Hypothalamus (tissue), 51 donors: Measurements from ENCODE around the gene PRDM15.

ENCODE experiments used
- DNase-seq, 51 donors: peaks; one replicate each; lab custom pipeline; 2025; lab: John Stamatoyannopoulos, UW

Gene PRDM15

GRCh38 chr21:41879190-41879998 lies at the start of gene PRDM15:
Gene PRDM15, minus strand, starts transcription at chr21:41879344. Its CDS starts 18,981 bp downstream, at chr21:41860363.
- peak; percentile 32 to 89 (median 73) for DNase-seq

- no peak for DNase-seq
Measured at GRCh38 chr21:41928621-41929220, 49.6 kb upstream of the PRDM15 start.

- no peak for DNase-seq
Measured at GRCh38 chr21:41927727-41928409, 48.7 kb upstream of the PRDM15 start.

GRCh38 chr21:41926807-41927171 lies 47.6 kb upstream of the PRDM15 start:
- no peak for DNase-seq

GRCh38 chr21:41926117-41926806 lies 47.1 kb upstream of the PRDM15 start:
- peak in 2 of 51 donors; percentile 32 to 59 for DNase-seq

- no peak for DNase-seq
Measured at GRCh38 chr21:41925767-41926116, 46.6 kb upstream of the PRDM15 start.

GRCh38 chr21:41924368-41924754 lies 45.2 kb upstream of the PRDM15 start:
- no peak for DNase-seq

- DNase-seq, result no peak
Measured at GRCh38 chr21:41923631-41924367, 44.7 kb upstream of the PRDM15 start.

- no peak for DNase-seq
Measured at GRCh38 chr21:41923186-41923585, 44.0 kb upstream of the PRDM15 start.

- DNase-seq, result no peak
Measured at GRCh38 chr21:41921021-41921420, 41.9 kb upstream of the PRDM15 start.

- DNase-seq, result no peak
Measured at GRCh38 chr21:41920476-41920875, 41.3 kb upstream of the PRDM15 start.

- no peak for DNase-seq
Measured at GRCh38 chr21:41919666-41920398, 40.7 kb upstream of the PRDM15 start.

GRCh38 chr21:41918561-41919358 lies 39.6 kb upstream of the PRDM15 start:
- DNase-seq, result no peak

GRCh38 chr21:41917531-41917930 lies 38.4 kb upstream of the PRDM15 start:
- no peak for DNase-seq

- no peak for DNase-seq
Measured at GRCh38 chr21:41916888-41917433, 37.8 kb upstream of the PRDM15 start.

GRCh38 chr21:41914965-41915364 lies 35.8 kb upstream of the PRDM15 start:
- DNase-seq, result no peak

GRCh38 chr21:41914358-41914757 lies 35.2 kb upstream of the PRDM15 start:
- DNase-seq, result no peak

GRCh38 chr21:41913230-41913629 lies 34.1 kb upstream of the PRDM15 start:
- no peak for DNase-seq

GRCh38 chr21:41908829-41909228 lies 29.7 kb upstream of the PRDM15 start:
- DNase-seq, result no peak
